Keratinocyte (primary cell): ENCODE measurements around the gene PRRT2.

ENCODE experiments used
- EZH2 ChIP-seq: IDR thresholded peaks from one replicate; pipeline ENCODE4 v1.6.1; 2012; ENCODE audit warnings: inconsistent platforms, mild to moderate bottlenecking, low read length, moderate library complexity
- TF ChIP-seq, protein P1 (sequence below), 3 experiments: IDR thresholded peaks in 1 of 3; conservative IDR thresholded peaks in 1 of 3; optimal IDR thresholded peaks in 1 of 3; 2 replicates in 2 of 3; 3 replicates in 1 of 3; pipeline versions ENCODE3 to v1.5.1; 2011; ENCODE audit warnings: low read length in 3 of 3, mild to moderate bottlenecking in 3 of 3, moderate library complexity in 2 of 3, control low read depth in 1 of 3, inconsistent platforms in 1 of 3; ENCODE audit not compliant: insufficient read depth in 2 of 3; ENCODE audit errors: extremely low read depth in 1 of 3

DNA sequence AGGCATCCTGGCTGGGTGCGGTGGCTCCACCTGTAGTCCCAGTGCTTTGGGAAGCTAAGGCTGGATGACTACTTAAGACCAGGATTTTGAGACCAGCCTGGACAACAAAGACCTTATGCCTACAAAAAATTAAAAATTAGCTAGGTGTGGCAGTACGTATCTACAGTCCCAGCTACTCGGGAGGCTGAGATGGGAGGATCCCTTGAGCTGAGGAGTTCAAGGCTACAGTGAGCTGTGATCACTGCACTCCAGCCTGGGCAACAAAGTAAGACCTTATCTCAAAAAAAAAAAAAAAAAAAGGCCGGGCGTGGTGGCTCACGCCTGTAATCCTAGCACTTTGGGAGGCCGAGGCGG, 14.3 kb downstream of the PRRT2 start:
- TF ChIP-seq, protein P1, sequence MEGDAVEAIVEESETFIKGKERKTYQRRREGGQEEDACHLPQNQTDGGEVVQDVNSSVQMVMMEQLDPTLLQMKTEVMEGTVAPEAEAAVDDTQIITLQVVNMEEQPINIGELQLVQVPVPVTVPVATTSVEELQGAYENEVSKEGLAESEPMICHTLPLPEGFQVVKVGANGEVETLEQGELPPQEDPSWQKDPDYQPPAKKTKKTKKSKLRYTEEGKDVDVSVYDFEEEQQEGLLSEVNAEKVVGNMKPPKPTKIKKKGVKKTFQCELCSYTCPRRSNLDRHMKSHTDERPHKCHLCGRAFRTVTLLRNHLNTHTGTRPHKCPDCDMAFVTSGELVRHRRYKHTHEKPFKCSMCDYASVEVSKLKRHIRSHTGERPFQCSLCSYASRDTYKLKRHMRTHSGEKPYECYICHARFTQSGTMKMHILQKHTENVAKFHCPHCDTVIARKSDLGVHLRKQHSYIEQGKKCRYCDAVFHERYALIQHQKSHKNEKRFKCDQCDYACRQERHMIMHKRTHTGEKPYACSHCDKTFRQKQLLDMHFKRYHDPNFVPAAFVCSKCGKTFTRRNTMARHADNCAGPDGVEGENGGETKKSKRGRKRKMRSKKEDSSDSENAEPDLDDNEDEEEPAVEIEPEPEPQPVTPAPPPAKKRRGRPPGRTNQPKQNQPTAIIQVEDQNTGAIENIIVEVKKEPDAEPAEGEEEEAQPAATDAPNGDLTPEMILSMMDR (optimal IDR thresholded peaks at IDR 0.05 in 1 of 3, IDR thresholded peaks at IDR 0.05 in 1 of 3, conservative IDR thresholded peaks at IDR 0.05 in 1 of 3; ENCODE audit: extremely low read depth in 1 of 3, insufficient read depth in 2 of 3, low read length in 3 of 3): no peak
- no peak for TF ChIP-seq EZH2
